ENCODE data around the gene C3.

- TF ChIP-seq EZH2 (IDR thresholded peaks at IDR 0.05) (no peak), POLR2AphosphoS5 (IDR thresholded peaks at IDR 0.05; ENCODE audit: borderline replicate concordance, low read depth, low read length) (no peak), FOXP2 (optimal IDR thresholded peaks at IDR 0.05; ENCODE audit: control extremely low read depth, extremely low read length, insufficient read depth) (no peak)
Observed at GRCh38 chr19:6736917-6737283, 16.4 kb upstream of the C3 start.

Data from SK-N-MC (cell line).